ENCODE measurements around the gene SLC12A1. TPM values are rescaled to one million over a fixed set of nuclear protein-coding genes. Genes with fewer than 3 reads are reported as not detected.
A peak's percentile ranks its signal among the peaks of the same experiment; 100 is the strongest.

The SLC12A1 gene
- total RNA-seq, 1 donor from 2014 or later: not detected

DNA sequence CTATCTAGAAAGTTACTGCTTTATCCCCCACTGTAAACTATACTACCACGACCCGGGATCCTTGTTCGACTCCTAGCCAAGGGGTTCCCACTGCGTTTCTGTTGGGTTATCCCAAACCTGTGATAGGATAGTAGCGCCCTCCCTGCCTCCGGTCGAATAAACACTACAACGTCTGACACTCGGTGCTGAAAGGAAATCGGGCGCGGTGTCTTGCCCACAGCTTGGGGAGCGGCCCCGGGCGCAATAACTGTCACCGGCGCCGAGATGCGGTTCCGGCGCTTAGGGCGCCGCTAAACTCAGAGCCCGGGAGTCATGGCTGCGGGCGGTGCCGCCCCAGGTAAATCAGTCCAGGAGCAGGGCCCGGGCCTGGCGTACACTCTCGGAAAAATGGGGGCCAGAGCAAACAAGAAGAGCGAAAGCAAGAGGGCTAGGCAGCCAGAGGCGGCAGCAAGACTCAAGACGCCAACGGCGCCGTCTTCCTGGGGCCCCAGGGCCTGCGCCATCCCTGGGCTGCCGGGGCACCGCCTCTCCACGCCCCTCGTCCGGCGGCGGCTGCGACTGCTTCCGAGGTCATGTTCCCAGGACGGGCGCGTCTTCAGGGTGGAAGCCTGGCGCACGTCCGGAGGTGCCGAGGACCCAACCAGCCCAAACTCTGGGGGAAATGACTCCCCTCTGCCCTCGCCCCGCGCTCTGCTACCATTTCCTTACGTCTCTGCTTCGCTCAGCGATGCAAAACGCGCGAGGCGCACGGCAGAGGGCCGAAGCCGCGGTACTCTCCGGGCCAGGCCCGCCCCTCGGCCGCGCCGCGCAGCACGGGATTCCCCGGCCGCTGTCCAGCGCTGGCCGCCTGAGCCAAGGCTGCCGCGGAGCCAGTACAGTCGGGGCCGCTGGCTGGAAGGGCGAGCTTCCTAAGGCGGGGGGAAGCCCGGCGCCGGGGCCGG is 125.0 kb downstream of the SLC12A1 start, which contains the start of gene DUT:
DUT (plus strand) TSS at position 575 of the 941 bp plus-strand sequence; CDS start at position 662, 87 bp downstream.
- ATAC-seq (peak; percentile 96), DNase-seq (peak; percentile 94)
- intact Hi-C loops (cut with DNase I): no loop called here
- Histone ChIP-seq H3K27me3 (no peaks in the 10 kb centered on the region), H3K4me3 (peak within 1 kb of the TSS; percentile 86), H3K4me1 (peaks cover 8% of the 10 kb centered on the region), H3K36me3 (peaks cover 19% of the 10 kb centered on the region), H3K27ac (peak within 1 kb of the TSS; percentile 97), H3K9me3 (no peaks in the 10 kb centered on the region)
- TF ChIP-seq, protein P1, sequence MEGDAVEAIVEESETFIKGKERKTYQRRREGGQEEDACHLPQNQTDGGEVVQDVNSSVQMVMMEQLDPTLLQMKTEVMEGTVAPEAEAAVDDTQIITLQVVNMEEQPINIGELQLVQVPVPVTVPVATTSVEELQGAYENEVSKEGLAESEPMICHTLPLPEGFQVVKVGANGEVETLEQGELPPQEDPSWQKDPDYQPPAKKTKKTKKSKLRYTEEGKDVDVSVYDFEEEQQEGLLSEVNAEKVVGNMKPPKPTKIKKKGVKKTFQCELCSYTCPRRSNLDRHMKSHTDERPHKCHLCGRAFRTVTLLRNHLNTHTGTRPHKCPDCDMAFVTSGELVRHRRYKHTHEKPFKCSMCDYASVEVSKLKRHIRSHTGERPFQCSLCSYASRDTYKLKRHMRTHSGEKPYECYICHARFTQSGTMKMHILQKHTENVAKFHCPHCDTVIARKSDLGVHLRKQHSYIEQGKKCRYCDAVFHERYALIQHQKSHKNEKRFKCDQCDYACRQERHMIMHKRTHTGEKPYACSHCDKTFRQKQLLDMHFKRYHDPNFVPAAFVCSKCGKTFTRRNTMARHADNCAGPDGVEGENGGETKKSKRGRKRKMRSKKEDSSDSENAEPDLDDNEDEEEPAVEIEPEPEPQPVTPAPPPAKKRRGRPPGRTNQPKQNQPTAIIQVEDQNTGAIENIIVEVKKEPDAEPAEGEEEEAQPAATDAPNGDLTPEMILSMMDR (IDR thresholded peaks at IDR 0.05): no peak

DNA sequence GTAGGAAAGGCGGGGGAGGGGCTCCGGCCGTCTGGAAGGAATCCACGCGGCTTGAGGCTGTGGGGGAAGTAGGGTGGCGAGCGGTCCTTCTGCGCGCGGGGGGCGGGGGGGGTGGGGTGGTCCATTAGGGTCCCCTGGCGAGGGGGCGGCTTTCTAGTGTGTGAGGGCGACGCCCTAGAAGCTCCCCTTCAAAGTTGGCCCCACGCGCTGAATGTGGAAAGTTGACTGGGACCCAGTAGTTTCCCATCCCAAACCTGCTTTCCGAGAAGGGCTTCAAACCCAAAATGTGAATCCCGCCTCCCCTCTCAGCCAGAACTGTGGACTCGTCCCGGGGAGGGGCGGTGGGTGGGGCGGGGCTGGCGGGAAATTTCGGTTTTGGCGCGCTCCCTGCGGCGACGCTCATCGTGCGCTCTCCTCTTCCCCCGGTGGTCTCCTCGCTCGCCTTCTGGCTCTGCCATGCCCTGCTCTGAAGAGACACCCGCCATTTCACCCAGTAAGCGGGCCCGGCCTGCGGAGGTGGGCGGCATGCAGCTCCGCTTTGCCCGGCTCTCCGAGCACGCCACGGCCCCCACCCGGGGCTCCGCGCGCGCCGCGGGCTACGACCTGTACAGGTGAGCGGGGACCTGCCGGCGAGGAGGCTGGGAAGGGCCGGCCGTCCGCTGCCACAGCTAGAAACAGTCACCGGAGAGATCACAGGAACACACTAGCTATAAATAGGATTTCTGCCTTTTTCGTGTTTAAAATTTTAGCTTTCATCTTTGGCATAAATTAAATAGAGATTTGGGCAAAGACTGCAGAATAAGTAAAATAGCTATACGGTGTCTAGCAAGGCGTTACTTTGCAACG is 125.9 kb downstream of the SLC12A1 start:
- Histone ChIP-seq H3K36me3 (peaks cover 27% of the 10 kb centered on the region), H3K4me1 (peaks cover 8% of the 10 kb centered on the region), H3K27ac (peak overlapping the region; percentile 97), H3K4me3 (peak overlapping the region; percentile 86), H3K9me3 (no peaks in the 10 kb centered on the region), H3K27me3 (no peaks in the 10 kb centered on the region)
- ATAC-seq (peak; percentile 84), DNase-seq (peak; percentile 82)
- TF ChIP-seq, protein P1 (IDR thresholded peaks at IDR 0.05): no peak
- intact Hi-C loops (cut with DNase I): no loop called here

DNA sequence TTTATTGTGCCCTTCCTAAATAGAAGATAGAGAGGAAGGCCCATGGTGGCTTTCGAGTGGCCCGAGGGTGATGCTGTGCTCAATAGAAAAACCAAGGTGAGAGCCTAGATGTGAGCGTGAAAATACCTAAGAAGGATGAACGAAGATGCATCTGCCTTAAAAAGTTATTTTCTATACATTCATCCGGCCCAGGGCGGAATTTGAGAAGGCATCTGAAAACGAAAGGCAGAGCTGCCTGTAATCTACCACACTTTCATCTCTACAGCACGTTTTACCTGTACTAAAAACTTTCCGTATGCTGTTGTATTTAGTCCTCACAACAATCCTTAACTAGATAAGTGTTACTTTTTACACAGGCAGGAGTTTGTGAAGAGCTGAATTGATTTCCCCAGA is 126.5 kb downstream of the SLC12A1 start:
- TF ChIP-seq, protein P1 (IDR thresholded peaks at IDR 0.05): no peak
- DNase-seq (no peak), ATAC-seq (no peak)
- intact Hi-C loops (cut with DNase I): no loop called here
- Histone ChIP-seq H3K4me1 (peaks cover 8% of the 10 kb centered on the region), H3K9me3 (no peaks in the 10 kb centered on the region), H3K4me3 (peak overlapping the region; percentile 86), H3K27ac (no peak overlapping the region), H3K27me3 (no peaks in the 10 kb centered on the region), H3K36me3 (peaks cover 27% of the 10 kb centered on the region)

DNA sequence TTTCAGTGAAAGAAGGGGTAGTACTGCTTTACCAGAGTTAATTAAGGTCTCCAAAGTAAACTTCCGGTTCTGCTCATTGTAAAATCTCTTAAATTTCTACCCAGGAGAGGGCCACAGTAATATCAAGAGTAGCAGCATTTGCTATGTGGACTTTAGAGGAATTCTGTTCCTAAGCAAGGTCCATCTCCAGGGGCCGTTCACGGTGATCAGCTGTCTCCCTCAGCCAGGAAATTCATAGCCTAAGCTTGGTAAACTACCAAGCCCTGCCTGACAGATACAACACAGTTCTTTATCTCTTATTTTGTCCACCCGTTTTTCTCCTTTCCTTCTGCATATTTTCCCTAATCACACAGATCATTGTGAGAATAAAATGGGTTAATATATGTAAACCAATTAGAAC is 127.4 kb downstream of the SLC12A1 start:
- DNase-seq (no peak), ATAC-seq (no peak)
- Histone ChIP-seq H3K36me3 (peaks cover 27% of the 10 kb centered on the region), H3K27ac (no peak overlapping the region), H3K9me3 (no peaks in the 10 kb centered on the region), H3K27me3 (no peaks in the 10 kb centered on the region), H3K4me1 (peaks cover 8% of the 10 kb centered on the region), H3K4me3 (no peak overlapping the region)
- TF ChIP-seq, protein P1 (IDR thresholded peaks at IDR 0.05): no peak
- intact Hi-C loops (cut with DNase I): no loop called here

DNA sequence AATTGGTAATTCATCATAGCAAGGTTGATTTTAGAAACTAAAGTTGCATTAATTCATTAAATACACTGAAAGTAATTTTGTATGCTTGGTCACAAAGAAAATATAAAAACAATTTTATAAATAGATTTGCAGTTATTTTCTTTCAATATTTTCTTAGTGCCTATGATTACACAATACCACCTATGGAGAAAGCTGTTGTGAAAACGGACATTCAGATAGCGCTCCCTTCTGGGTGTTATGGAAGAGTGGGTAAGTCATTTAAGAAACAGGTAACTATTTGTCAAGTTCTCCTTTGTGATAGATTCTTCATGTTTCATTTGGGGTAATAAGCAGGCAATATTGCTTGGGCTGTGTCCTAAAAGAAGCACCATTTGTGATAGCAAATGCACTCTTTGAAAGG is 128.2 kb downstream of the SLC12A1 start:
- Histone ChIP-seq H3K4me3 (no peak overlapping the region), H3K36me3 (peaks cover 27% of the 10 kb centered on the region), H3K9me3 (no peaks in the 10 kb centered on the region), H3K27ac (no peak overlapping the region), H3K4me1 (peaks cover 8% of the 10 kb centered on the region), H3K27me3 (no peaks in the 10 kb centered on the region)
- no peak for ATAC-seq
- intact Hi-C loops (cut with DNase I): no loop called here
- TF ChIP-seq, protein P1 (IDR thresholded peaks at IDR 0.05): no peak
- no peak for DNase-seq

All from upper lobe of right lung (tissue), 1 donor.